LNCAP (cell line): Measurements from ENCODE around the gene LRRC3.

ENCODE experiments used
- CTCF ChIP-seq: fragments of 450-650 bp; IDR thresholded peaks from 2 replicates; pipeline ENCODE4 v1.5.1; 2017; ENCODE audit warnings: mild to moderate bottlenecking

The LRRC3 gene

DNA sequence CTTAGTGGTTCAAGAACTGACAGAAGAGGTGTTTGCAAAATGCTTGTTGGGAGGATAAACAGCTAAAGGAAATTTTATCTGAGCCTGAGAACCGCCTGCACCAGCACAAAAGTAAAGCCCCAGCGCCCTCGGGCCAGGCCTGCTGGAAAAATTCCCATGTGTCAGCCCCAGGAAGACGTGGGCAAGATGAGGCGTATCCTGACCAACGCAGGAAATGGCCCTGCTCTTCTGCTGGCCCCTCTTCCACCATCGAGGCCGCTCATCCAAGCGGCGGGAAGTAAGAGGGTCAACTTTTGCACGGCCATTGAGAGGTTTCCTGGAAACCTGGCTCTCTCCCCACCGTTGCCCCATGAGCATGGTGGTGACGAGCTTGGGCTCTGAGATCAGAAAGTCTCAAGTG is 39.6 kb downstream of the LRRC3 start:
- TF ChIP-seq CTCF, result no peak

DNA sequence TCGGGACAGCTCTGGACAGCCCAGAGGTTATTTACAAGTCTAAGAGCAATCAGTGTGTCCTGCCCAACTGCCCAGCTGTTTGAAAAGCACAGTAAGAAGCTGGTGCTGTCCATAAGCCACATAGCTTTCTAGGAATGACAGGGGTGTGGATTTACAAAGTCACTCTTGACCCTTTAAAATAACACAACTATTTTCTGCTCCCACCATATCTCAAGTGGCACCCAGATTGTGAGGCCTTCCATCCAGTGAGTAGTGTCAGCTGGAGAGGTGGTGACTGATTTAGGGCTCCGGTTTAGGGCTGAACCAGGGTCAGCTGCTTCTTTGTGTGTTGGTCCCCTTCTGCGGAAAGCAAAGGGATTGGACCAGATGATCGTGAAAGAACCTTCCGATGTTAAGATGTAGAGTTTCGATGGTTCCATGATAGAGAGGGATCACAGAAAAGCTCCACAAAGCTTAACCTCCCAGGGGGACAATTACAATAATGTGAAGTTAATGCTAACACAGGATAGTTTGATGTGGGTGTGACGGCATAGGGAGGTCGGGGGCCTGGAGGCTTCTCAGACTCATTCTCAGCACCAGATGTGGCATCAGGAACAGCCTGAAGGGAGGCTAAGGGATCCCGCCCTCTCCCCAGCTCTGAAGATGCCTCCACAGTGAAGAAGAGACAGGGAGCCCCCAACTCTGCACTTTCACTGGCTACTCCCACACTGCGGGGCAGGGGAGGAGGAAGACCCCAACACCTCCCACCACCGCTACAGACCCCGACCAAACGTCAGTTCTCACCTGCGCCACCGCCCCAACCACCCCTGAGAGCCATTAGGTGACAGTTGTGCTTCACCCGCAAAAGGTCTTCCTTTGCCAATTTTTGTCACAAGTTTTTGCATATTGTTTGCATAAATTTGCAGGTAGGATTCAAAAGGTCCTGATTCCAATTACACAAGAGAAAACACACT is 40.6 kb downstream of the LRRC3 start:
- no peak for TF ChIP-seq CTCF

DNA sequence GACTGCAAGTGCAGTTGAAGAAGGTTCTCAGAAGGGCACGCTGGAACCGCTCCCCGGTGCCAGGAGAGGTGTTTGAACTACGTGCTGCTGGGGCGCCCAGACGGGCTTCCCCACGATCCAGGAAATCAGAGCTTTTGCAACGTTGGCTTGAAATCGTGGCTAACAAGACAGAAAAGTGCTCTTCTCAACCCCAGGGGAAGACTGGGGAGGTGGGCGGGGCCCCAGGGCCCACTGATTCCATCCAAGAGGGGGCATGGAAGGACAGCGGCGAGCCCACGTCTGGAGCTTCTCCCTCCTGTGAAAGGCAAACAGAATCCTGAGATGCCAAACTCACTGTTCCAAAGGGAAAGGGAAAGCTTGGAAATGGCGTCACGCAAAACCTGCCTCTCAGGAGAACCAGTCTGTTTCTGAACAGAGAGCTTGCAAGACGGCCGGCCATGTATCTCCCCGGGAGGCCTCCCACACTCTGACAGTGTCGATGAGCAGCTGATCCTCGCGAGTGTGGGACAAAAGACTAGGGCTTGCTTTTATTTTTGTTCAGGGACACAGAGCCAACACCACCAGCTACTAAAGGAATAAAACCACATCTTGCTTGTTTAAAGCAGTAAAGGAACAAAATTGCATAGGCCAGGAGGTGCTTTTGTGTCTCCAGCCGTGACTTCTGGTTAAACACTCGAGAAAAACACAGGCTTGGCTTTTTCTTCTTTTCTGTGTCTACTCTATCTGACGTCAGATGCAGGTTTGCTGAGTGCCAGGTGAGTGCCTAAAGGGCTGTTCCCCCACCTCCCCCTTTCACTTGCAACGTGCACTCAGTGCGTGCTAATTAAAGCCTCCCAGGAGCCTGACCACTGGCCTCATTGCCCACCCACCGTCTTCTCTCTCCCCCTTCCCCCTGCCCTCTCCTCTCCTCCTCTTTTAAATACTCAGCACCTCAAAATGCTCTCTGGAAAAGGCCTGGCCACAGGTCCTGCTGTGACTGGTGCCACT is 41.5 kb downstream of the LRRC3 start:
- TF ChIP-seq CTCF, result no peak

DNA sequence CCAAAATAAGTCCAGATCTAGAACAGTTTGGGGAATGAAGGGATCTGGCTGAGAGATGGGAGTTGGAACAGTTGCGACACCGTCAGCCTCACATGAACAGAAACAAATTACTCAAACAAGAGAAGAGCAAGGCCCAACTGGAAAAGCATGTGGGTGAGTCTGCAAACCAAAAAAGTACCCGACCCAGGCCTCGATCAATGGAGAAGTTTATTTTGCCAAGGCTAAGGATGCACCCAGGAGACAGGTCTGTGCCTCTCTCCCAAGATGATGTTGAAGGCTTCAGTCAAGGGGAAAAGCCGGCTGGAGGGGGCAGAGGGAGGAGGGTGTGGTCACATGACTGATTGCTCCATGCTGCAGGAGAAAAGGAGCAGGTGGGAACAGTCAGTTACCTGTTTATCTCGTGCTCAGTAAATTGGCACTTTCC is 42.4 kb downstream of the LRRC3 start:
- TF ChIP-seq CTCF, result no peak

DNA sequence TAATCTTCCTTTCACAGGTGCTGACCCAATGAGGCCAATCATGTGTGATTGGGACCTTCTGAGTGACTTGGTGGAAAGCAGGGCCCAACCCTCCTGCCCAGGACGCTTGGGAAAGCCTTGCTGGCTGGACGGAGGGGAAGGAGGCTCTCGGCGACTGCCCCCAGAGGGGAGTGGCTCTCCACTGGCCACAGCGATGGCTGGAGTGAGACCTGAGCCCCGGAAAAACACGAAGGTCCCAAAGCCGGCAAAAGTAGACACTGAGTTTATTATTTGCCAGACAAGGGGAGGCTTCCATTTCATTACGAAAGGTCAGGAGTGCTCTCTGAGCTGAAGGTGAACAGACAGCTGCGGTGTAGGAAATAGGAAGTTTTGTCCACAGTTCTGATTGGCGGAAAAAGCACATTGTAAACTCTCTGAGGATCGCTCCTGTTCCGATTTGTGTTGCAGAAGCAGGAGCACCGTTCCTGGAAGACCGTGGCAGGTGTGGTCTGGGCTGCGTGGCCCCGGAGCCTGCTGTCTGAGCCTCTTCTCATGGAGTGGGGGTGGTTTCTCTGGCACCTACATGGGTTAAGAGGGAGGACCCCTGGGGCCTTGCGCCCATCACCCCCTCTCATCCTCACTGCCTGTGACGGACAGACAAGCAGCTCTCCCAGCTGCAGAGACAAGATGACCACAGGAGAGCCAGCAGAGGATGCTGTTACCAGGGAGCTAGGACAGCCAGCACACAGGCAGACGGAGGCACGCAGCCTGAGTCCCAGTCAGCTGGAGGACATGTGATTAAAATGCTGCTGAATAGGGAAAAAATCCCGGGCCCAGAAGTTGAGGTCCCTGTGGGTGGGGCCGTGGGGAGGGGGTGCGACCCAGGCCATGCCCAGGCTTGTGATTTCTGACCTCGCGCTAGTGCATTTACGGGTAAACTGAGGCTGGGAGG is 43.2 kb downstream of the LRRC3 start:
- TF ChIP-seq CTCF, result no peak

- no peak for TF ChIP-seq CTCF
Measured at GRCh38 chr21:44499211-44499560, 43.9 kb downstream of the LRRC3 start.

GRCh38 chr21:44499631-44500030 is 44.3 kb downstream of the LRRC3 start:
- TF ChIP-seq CTCF, result no peak
